ENCODE data around the gene PITX1.

The PITX1 gene

DNA sequence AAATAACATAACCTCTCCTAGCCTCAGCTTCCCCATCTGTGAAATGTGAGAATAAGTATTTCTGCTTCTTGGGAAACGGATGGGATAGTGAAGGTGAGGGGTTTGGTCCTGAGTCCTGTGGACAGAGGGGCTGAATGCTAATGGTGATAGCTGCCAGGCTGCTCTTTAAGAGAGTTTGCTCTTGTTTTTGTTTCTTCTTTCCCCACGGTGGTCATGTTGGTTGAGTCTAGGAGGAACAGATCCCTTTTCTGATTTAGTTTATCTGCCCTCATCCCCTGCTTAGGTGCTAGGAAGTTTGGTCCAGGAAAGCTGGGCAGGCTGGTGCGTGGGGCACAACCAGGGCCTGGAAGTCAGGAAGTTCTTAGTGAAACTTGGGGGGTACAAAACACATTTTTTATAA lies 7.7 kb upstream of the PITX1 start:
- Histone ChIP-seq H3K27ac (ENCODE audit: low read depth, low read length) (no peak overlapping the region), H3K4me1 (ENCODE audit: control insufficient read depth, insufficient read depth, low read length, unreplicated experiment) (no peaks in the 10 kb centered on the region), H2AFZ (ENCODE audit: low read length, unreplicated experiment) (no peak overlapping the region), H3K79me2 (ENCODE audit: control insufficient read depth, insufficient read depth, low read length, unreplicated experiment) (no peaks in the 10 kb centered on the region), H3K4me3 (ENCODE audit: low read depth, low read length) (no peak overlapping the region), H3K27me3 (ENCODE audit: insufficient read depth, low read length) (peaks cover 80% of the 10 kb centered on the region), H3K36me3 (ENCODE audit: insufficient read depth, low read length) (no peaks in the 10 kb centered on the region)

DNA sequence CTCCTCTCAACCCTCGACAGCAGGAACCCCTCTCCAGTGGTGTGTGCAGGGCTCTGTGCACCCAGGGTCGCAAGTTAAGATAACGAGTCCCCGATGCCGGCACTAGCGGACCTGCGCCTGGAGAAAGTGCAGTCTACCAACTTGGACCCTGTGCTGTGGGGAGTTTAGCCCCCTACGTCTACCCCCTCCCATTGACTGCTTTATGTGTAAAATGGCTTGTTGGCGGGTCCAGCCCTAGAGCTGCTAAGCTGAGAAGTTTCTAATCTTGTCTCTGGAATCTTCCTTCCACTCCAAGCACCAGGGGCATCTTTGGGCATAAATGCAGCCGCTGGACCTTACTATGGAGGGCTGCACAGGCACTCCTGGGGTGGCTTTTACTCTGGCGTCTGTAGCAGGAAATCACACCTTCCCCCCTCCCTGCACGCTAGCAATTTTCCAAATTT lies 7.1 kb upstream of the PITX1 start:
- Histone ChIP-seq H3K27me3 (ENCODE audit: insufficient read depth, low read length) (peaks cover 74% of the 10 kb centered on the region), H3K79me2 (ENCODE audit: control insufficient read depth, insufficient read depth, low read length, unreplicated experiment) (no peaks in the 10 kb centered on the region), H3K4me1 (ENCODE audit: control insufficient read depth, insufficient read depth, low read length, unreplicated experiment) (no peaks in the 10 kb centered on the region), H3K36me3 (ENCODE audit: insufficient read depth, low read length) (no peaks in the 10 kb centered on the region), H3K27ac (ENCODE audit: low read depth, low read length) (no peak overlapping the region), H2AFZ (ENCODE audit: low read length, unreplicated experiment) (no peak overlapping the region), H3K4me3 (ENCODE audit: low read depth, low read length) (no peak overlapping the region)

DNA sequence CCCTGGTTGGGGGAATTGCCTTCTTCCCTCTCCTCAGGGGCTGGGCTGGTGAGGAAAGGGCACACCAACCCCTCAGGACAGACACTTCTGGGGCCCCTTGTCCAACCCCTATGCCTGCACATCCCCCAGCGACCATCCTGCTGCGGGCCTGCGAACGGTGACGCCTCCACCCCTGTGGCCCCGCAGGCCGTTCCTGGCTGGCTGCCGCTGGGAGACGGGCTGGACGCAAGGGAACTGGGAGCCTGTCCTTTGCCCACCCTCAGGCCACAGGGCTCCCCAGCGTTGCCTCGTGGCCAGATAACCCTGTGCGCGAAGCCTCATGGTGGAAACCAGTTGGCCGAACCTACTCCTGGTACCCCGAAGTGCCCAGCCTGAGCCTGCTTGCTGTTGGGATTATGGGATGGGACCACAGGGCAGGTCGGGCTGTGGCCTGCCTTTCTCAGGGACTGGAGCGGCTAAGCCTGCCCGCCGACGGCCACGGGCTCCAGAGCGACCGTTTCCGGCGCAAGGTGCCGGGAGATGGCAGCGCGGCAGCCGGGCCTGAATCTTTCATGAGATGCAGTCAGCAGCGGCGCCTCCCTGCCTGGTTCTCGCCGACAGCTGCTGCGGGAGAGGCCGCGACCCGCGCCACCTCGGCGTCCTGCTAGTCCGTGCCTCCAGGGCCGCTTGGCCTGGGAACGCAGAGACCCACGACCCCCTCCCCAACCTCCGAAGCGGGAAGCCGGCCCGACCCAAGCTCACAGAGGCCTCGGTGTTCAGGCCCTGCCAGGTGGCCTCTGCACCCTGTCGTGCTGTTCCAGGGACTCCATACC lies 6.5 kb upstream of the PITX1 start:
- H3K27ac ChIP-seq (ENCODE audit: low read depth, low read length), result no peak overlapping the region
- peaks cover 68% of the 10 kb centered on the region for H3K27me3 ChIP-seq (ENCODE audit: insufficient read depth, low read length)
- H3K79me2 ChIP-seq (ENCODE audit: control insufficient read depth, insufficient read depth, low read length, unreplicated experiment), result no peaks in the 10 kb centered on the region
- no peaks in the 10 kb centered on the region for H3K4me1 ChIP-seq (ENCODE audit: control insufficient read depth, insufficient read depth, low read length, unreplicated experiment)
- H2AFZ ChIP-seq (ENCODE audit: low read length, unreplicated experiment), result no peak overlapping the region
- H3K4me3 ChIP-seq (ENCODE audit: low read depth, low read length), result no peak overlapping the region
- no peaks in the 10 kb centered on the region for H3K36me3 ChIP-seq (ENCODE audit: insufficient read depth, low read length)

DNA sequence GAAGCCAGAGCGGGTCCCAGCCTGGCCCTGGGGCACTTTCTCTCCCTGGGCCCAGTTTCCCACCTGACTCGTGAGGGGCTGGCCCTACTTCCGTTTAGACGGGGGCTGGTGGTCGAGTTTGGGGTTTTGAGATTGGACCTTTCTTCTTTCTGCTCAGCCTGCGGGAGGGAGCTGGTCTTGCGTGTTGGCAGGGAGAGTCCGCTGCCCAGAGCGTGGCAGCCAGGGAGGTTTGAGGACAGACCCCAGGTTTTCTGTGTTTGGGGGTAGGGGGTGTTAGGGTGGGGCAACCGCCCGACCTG lies 6.0 kb upstream of the PITX1 start:
- no peak overlapping the region for H2AFZ ChIP-seq (ENCODE audit: low read length, unreplicated experiment)
- no peaks in the 10 kb centered on the region for H3K36me3 ChIP-seq (ENCODE audit: insufficient read depth, low read length)
- H3K4me3 ChIP-seq (ENCODE audit: low read depth, low read length), result peak overlapping the region; percentile 69; the same call in 1 of the 2 replicates
- peaks cover 66% of the 10 kb centered on the region for H3K27me3 ChIP-seq (ENCODE audit: insufficient read depth, low read length)
- H3K4me1 ChIP-seq (ENCODE audit: control insufficient read depth, insufficient read depth, low read length, unreplicated experiment), result no peaks in the 10 kb centered on the region
- no peaks in the 10 kb centered on the region for H3K79me2 ChIP-seq (ENCODE audit: control insufficient read depth, insufficient read depth, low read length, unreplicated experiment)
- no peak overlapping the region for H3K27ac ChIP-seq (ENCODE audit: low read depth, low read length)

DNA sequence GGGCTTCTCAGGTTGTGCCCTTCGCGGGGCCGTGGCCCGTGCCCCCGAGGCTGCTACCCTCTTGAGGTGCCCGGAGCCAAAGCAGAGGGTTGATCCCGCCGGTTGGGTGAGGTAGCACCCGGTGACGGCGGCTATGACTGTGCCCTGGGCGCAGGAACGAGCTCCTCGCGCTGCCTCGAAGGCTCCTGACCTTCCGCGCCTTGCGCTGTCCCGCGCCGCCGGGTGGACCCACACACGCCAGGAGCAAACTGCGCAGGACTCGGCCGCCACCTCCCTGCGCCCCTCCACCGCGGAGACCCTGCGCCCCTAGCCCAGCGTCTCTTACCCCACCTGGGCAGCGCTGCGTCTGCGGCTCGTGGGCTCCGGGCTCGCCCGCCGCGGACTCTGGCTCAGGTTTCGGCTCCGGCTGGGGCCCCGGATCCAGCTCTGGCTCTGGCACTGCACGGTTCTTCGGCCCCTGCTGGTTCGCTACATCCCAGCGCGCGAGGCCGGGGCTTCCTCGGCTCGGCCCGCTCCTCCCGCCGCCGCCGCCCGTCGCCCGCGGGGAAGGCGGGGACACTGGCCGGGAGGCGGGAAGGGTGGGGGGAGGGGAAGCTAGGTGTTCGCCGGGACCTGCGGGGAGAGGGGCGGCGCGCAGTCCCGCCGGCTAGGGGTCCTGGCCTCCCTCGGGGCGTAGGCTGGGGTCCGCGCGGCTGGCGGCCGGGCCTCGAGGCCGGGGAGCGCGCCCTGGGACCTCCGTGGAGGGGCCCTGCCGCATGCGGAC lies 5.4 kb upstream of the PITX1 start:
- Histone ChIP-seq H3K27me3 (ENCODE audit: insufficient read depth, low read length) (peaks cover 66% of the 10 kb centered on the region), H3K4me1 (ENCODE audit: control insufficient read depth, insufficient read depth, low read length, unreplicated experiment) (no peaks in the 10 kb centered on the region), H3K79me2 (ENCODE audit: control insufficient read depth, insufficient read depth, low read length, unreplicated experiment) (no peaks in the 10 kb centered on the region), H3K4me3 (ENCODE audit: low read depth, low read length) (peak overlapping the region; percentile 69), H3K36me3 (ENCODE audit: insufficient read depth, low read length) (no peaks in the 10 kb centered on the region), H3K27ac (ENCODE audit: low read depth, low read length) (no peak overlapping the region), H2AFZ (ENCODE audit: low read length, unreplicated experiment) (no peak overlapping the region)

DNA sequence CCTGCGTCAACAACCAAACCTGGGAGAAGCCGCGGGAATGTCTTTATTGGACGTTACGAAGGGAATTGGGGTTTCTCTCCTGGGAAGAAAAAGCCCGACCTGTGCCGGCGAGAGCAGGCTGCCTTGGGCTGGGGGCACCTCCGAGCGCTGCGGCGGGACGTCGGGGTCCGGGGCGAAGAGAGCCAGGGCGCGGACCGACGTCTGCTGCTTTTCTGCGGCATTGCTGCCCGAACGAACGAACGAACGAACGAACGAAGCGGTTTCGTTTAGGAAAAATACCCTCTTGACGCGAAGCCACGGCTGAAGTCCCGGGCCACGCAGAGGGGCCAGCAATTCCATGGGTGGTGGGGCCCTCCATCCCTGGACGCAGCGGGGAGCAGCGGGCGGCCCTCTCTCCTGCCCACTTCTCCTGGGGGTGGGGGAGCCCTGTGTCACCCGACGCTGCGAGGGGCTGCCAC lies 4.8 kb upstream of the PITX1 start:
- H3K79me2 ChIP-seq (ENCODE audit: control insufficient read depth, insufficient read depth, low read length, unreplicated experiment), result no peaks in the 10 kb centered on the region
- no peaks in the 10 kb centered on the region for H3K36me3 ChIP-seq (ENCODE audit: insufficient read depth, low read length)
- peak overlapping the region; percentile 69 for H3K4me3 ChIP-seq (ENCODE audit: low read depth, low read length)
- H3K27ac ChIP-seq (ENCODE audit: low read depth, low read length), result no peak overlapping the region
- no peaks in the 10 kb centered on the region for H3K4me1 ChIP-seq (ENCODE audit: control insufficient read depth, insufficient read depth, low read length, unreplicated experiment)
- no peak overlapping the region for H2AFZ ChIP-seq (ENCODE audit: low read length, unreplicated experiment)
- peaks cover 63% of the 10 kb centered on the region for H3K27me3 ChIP-seq (ENCODE audit: insufficient read depth, low read length)

DNA sequence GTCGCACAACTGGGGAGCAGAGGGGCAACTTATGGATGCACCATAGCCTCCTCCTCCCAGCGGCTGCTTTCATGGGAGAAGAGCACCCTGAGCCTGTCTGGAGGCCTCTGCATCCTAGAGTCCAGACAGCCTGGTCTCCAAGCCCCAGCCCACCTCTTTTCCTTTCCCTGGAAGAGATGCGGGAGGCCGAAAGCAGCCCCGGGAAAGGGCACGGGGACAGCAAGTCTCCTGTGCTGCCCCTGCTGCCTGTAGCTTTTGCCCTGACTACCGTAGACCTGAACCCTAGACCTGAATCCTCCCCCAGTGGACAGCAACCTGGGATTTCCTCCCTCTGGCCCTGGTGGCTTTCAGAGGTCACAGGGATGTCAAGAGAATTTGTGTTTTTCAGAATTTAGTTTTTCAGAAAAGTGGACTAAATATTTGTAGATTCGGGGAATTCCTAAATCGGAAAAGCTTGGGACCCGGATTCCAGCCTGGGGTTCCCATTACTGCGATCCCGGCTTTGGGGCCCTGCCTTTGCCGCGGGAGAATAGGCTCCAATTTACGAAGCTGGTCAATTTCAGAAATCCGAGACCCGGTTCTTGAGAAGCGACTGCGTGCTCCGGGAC lies 4.3 kb upstream of the PITX1 start:
- H2AFZ ChIP-seq (ENCODE audit: low read length, unreplicated experiment), result no peak overlapping the region
- H3K4me1 ChIP-seq (ENCODE audit: control insufficient read depth, insufficient read depth, low read length, unreplicated experiment), result no peaks in the 10 kb centered on the region
- peaks cover 61% of the 10 kb centered on the region for H3K27me3 ChIP-seq (ENCODE audit: insufficient read depth, low read length)
- no peak overlapping the region for H3K4me3 ChIP-seq (ENCODE audit: low read depth, low read length)
- H3K27ac ChIP-seq (ENCODE audit: low read depth, low read length), result no peak overlapping the region
- H3K36me3 ChIP-seq (ENCODE audit: insufficient read depth, low read length), result no peaks in the 10 kb centered on the region
- peaks cover 4% of the 10 kb centered on the region for H3K79me2 ChIP-seq (ENCODE audit: control insufficient read depth, insufficient read depth, low read length, unreplicated experiment)

DNA sequence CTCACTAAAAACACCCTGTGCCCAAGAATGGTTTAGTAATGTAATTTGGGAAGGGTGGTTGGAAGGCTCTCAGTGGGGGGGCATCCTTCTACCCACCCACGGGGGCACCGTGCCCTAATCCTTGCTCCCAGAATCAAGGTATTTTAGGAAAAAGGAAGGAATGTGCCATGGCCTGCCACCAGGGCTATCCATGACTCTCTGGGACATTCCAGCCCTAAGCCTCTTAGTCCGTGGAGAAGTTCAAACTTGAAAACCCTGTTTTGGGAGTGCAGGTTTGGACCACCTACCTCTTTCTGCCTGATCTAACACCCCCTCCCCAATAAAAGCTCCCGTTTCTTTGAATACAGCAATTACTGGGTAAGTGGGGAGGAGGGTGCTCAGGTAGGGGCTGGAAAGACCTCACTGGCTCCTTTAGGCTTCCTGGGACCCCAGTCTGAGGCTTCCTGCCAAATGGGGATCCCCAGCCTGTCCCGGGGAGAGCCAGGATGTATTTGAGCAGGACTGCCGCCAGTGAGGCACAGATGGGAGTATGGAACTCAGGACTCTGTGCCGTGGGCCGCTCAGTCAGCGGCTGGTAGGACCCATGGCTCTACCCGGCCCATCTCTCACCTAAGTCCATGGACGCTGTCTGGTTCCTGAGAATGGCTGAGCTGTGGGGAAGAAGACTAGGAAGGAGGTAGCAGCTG lies 3.6 kb upstream of the PITX1 start:
- Histone ChIP-seq H2AFZ (ENCODE audit: low read length, unreplicated experiment) (no peak overlapping the region), H3K27me3 (ENCODE audit: insufficient read depth, low read length) (peaks cover 55% of the 10 kb centered on the region), H3K36me3 (ENCODE audit: insufficient read depth, low read length) (no peaks in the 10 kb centered on the region), H3K4me1 (ENCODE audit: control insufficient read depth, insufficient read depth, low read length, unreplicated experiment) (no peaks in the 10 kb centered on the region), H3K27ac (ENCODE audit: low read depth, low read length) (no peak overlapping the region), H3K4me3 (ENCODE audit: low read depth, low read length) (no peak overlapping the region), H3K79me2 (ENCODE audit: control insufficient read depth, insufficient read depth, low read length, unreplicated experiment) (peaks cover 9% of the 10 kb centered on the region)

DNA sequence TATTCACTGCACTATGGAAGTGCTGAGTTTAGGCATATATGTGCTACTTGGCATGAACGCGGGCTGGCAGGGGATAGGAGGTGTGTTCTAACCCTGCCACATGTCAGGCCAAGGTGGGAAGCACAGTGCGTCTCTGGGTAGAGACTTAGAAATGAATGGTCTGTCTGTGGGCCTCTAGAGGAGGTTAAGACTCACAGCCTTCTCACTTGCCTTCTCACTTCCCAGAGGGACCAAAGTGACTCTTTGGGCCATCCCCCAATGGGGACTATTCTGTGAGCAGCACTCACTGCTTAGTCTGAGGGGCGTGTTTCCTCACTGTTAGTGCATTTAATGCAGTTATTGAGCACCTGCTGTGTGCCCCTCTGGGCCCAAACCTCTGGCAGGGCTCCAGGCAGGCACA lies 2.4 kb upstream of the PITX1 start:
- peaks cover 45% of the 10 kb centered on the region for H3K27me3 ChIP-seq (ENCODE audit: insufficient read depth, low read length)
- H3K4me1 ChIP-seq (ENCODE audit: control insufficient read depth, insufficient read depth, low read length, unreplicated experiment), result no peaks in the 10 kb centered on the region
- no peak overlapping the region for H3K4me3 ChIP-seq (ENCODE audit: low read depth, low read length)
- no peaks in the 10 kb centered on the region for H3K36me3 ChIP-seq (ENCODE audit: insufficient read depth, low read length)
- H3K79me2 ChIP-seq (ENCODE audit: control insufficient read depth, insufficient read depth, low read length, unreplicated experiment), result peaks cover 22% of the 10 kb centered on the region
- no peak overlapping the region for H2AFZ ChIP-seq (ENCODE audit: low read length, unreplicated experiment)
- H3K27ac ChIP-seq (ENCODE audit: low read depth, low read length), result no peak overlapping the region

DNA sequence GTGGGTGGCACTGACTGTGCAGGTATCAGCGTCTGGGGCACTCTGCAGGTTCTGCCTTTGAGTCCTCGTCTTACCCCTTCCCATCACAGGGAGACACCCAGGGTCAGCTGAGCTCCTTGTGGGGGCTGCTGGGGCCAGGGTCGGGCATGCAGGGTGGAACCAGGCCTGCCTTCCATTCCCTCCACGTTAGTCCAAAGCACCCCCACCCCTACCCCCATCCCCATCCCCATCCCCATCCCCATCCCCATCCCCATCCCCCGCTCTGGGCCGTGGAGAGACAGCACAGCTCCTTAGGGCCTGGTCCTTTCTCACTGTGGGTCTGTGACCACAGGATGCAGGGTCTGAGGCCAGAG lies 1.6 kb upstream of the PITX1 start:
- Histone ChIP-seq H3K27me3 (ENCODE audit: insufficient read depth, low read length) (peaks cover 38% of the 10 kb centered on the region), H3K79me2 (ENCODE audit: control insufficient read depth, insufficient read depth, low read length, unreplicated experiment) (peaks cover 30% of the 10 kb centered on the region), H3K4me3 (ENCODE audit: low read depth, low read length) (no peak overlapping the region), H3K4me1 (ENCODE audit: control insufficient read depth, insufficient read depth, low read length, unreplicated experiment) (no peaks in the 10 kb centered on the region), H3K36me3 (ENCODE audit: insufficient read depth, low read length) (no peaks in the 10 kb centered on the region), H2AFZ (ENCODE audit: low read length, unreplicated experiment) (no peak overlapping the region), H3K27ac (ENCODE audit: low read depth, low read length) (no peak overlapping the region)

All from ACC112 (cell line).